DMS114 treated with DMSO at 0.1 percent for 48 hours (cell line): Measurements from ENCODE around the gene OR11A1.

ENCODE experiments used
- DNase-seq: peaks from one replicate; lab custom pipeline; 2025; ENCODE audit not compliant: unreplicated experiment; lab: John Stamatoyannopoulos, UW

The OR11A1 gene

GRCh38 chr6:29399525-29399924, 57.3 kb downstream of the OR11A1 start:
- DNase-seq, result no peak

- no peak for DNase-seq
These were observed 61.5 kb downstream of the OR11A1 start, which contains the start of gene OR12D2 for GRCh38 chr6:29395331-29395730. Gene OR12D2 (plus strand): TSS chr6:29395631. CDS start chr6:29396700, 1,069 bp downstream.

- DNase-seq, result no peak
These were observed 68.3 kb downstream of the OR11A1 start for GRCh38 chr6:29388533-29388932.

GRCh38 chr6:29376003-29376402, 80.9 kb downstream of the OR11A1 start:
- DNase-seq, result peak; percentile 28
